ENCODE results near the gene AGAP3. TPM values are rescaled to one million over a fixed set of nuclear protein-coding genes. Genes with fewer than 3 reads are reported as not detected.
A peak's percentile ranks its signal among the peaks of the same experiment; 100 is the strongest.

The AGAP3 gene
- total and polyA plus RNA-seq, 9 donors = 22.3 to 125 (median 79.9) TPM

DNA sequence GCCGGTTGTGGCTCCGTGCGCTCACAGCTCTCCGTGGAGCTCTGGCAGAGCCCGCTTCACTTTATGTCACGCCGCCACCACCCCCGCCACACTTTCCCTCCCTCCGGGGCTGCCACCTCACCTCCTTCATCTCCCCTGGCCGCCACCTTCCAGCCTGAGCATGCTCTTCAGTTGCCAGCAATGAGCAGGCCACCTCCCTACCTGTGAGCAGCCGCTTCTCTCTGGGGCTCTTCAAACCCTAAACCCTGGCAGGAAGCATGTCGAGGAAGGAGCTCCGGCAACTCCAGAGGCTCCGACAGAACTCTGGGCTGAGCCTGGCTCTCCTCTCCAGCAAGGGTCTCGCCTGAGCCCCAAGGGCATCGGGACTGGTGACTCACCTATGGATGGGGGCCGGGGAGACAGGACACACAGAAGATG lies 44.5 kb downstream of the AGAP3 start:
- Histone ChIP-seq H3K4me1 (ENCODE audit: insufficient read depth) (peaks cover 4% of the 10 kb centered on the region), H3K27ac (no peak overlapping the region), H3K9me3 (no peaks in the 10 kb centered on the region), H3K36me3 (no peaks in the 10 kb centered on the region), H3K4me3 (no peak overlapping the region), H3K27me3 (no peaks in the 10 kb centered on the region)
- intact Hi-C loops (cut with DNase I) = loop anchor here in 1 of 4 donors (10.0 kb wide), 1 partner anchor 174 kb away; no protein-coding TSS in a partner anchor
- DNase-seq = peak in 1 of 5 donors; percentile 14
- no peak for TF ChIP-seq POLR2A (IDR thresholded peaks at IDR 0.05)
- no peak for TF ChIP-seq EP300 (IDR thresholded peaks at IDR 0.05)
- TF ChIP-seq, protein P1, sequence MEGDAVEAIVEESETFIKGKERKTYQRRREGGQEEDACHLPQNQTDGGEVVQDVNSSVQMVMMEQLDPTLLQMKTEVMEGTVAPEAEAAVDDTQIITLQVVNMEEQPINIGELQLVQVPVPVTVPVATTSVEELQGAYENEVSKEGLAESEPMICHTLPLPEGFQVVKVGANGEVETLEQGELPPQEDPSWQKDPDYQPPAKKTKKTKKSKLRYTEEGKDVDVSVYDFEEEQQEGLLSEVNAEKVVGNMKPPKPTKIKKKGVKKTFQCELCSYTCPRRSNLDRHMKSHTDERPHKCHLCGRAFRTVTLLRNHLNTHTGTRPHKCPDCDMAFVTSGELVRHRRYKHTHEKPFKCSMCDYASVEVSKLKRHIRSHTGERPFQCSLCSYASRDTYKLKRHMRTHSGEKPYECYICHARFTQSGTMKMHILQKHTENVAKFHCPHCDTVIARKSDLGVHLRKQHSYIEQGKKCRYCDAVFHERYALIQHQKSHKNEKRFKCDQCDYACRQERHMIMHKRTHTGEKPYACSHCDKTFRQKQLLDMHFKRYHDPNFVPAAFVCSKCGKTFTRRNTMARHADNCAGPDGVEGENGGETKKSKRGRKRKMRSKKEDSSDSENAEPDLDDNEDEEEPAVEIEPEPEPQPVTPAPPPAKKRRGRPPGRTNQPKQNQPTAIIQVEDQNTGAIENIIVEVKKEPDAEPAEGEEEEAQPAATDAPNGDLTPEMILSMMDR (IDR thresholded peaks at IDR 0.05) = no peak
- WGBS, 3 donors = 90 to 93% (median 92%) methylated on average over 17 of the region's 17 CpGs

- DNase-seq = no peak
- WGBS, 3 donors = 84 to 86% (median 85%) methylated on average over 13 of the region's 13 CpGs
- Histone ChIP-seq H3K27ac (no peak overlapping the region), H3K4me1 (ENCODE audit: insufficient read depth) (peaks cover under 1% of the 10 kb centered on the region), H3K9me3 (no peaks in the 10 kb centered on the region), H3K36me3 (no peaks in the 10 kb centered on the region), H3K4me3 (no peak overlapping the region), H3K27me3 (no peaks in the 10 kb centered on the region)
- intact Hi-C loops (cut with DNase I) = loop anchor here in 1 of 4 donors (10.0 kb wide), 1 partner anchor 174 kb away; no protein-coding TSS in a partner anchor
- TF ChIP-seq POLR2A (IDR thresholded peaks at IDR 0.05) (no peak), EP300 (IDR thresholded peaks at IDR 0.05) (no peak)
- TF ChIP-seq, protein P1 (IDR thresholded peaks at IDR 0.05) = no peak
Measured at GRCh38 chr7:151131224-151131591, 44.9 kb downstream of the AGAP3 start.

DNA sequence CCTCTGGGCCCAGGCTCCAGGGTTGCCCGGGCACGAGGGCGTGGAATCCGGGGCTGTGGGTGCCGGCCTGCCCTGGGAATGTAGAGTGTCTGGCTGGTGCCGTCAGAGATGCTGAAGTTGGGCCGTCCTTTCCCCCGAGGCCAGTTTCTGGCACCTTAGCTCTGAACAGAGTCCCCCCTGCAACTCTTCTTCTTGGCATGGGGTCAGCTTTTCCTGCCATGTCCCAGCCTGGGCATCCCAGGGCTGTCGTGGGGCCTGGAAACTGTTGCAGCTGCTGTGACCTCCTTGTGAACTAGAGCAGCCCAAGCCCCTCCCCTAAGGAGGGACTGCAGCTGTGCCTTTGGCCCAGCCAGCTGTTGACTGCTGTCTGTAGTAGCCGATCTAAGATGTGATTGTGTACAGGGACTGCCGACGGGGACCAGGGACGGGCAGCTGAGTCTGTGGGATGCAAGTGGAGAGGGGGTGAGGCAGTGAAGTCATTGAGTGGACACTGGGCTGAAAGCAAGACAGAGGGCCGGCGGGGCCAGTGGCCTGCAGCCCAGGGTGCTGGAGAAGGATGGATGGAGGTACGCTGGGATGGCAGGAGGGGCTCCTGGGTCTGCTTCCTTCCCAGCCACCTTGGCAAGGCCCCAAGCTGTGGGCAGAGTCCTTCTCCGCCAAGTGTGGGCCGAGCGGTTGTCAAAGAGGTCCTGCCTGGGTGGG lies 45.5 kb downstream of the AGAP3 start:
- intact Hi-C loops (cut with DNase I) = loop anchor here in 1 of 4 donors (10.0 kb wide), 1 partner anchor 173 kb away; no protein-coding TSS in a partner anchor
- Histone ChIP-seq H3K27ac (no peak overlapping the region), H3K9me3 (no peaks in the 10 kb centered on the region), H3K27me3 (no peaks in the 10 kb centered on the region), H3K36me3 (no peaks in the 10 kb centered on the region), H3K4me3 (no peak overlapping the region), H3K4me1 (ENCODE audit: insufficient read depth) (no peaks in the 10 kb centered on the region)
- WGBS, 3 donors = 65 to 75% (median 72%) methylated on average over 19 of the region's 19 CpGs
- peak in 1 of 5 donors; percentile 19 for DNase-seq
- TF ChIP-seq EP300 (IDR thresholded peaks at IDR 0.05) (no peak), POLR2A (IDR thresholded peaks at IDR 0.05) (no peak)
- TF ChIP-seq, protein P1 (IDR thresholded peaks at IDR 0.05) = no peak

- Histone ChIP-seq H3K9me3 (no peaks in the 10 kb centered on the region), H3K27me3 (no peaks in the 10 kb centered on the region), H3K4me1 (ENCODE audit: insufficient read depth) (no peaks in the 10 kb centered on the region), H3K27ac (no peak overlapping the region), H3K4me3 (no peak overlapping the region), H3K36me3 (no peaks in the 10 kb centered on the region)
- intact Hi-C loops (cut with DNase I) = loop anchor here in 1 of 4 donors (10.0 kb wide), 1 partner anchor 172 kb away; no protein-coding TSS in a partner anchor
- DNase-seq = peak in 2 of 5 donors; percentile 9 to 14
- no peak for TF ChIP-seq EP300 (IDR thresholded peaks at IDR 0.05)
- TF ChIP-seq, protein P1 (IDR thresholded peaks at IDR 0.05) = no peak
- no peak for TF ChIP-seq POLR2A (IDR thresholded peaks at IDR 0.05)
- WGBS, 3 donors = 91 to 94% (median 93%) methylated on average over 21 of the region's 21 CpGs
Measured at GRCh38 chr7:151132461-151133205, 46.4 kb downstream of the AGAP3 start.

All from ovary (tissue), 9 donors.